ENCODE results near the gene DDRGK1.

DNA sequence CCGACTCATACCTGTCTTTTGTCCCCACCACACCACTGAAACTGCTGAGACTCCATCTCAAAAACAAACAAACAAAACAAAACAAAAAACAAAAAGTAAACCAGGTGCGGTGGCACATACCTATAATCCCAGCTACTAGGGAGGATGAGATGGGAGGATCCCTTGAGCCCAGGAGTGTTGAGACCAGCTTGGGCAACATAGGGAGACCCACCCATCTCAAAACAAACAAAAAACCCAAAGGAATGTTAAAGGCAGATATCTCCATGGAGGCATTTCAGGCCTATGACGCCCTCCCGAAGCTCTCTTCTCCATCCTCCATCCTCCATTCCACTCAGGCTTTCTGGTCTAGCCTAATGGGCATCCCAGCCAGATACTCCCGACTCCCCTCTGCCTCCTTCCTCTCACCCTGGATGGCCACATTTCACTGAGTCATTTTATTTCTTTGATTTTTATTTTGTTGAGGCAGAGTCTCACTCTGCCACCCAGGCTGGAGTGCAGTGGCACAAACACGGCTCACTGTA is 37.8 kb upstream of the DDRGK1 start:
- TF ChIP-seq FOXK2 (IDR thresholded peaks at IDR 0.05) (no peak), ELF4 (IDR thresholded peaks at IDR 0.05) (no peak), SP1 (IDR thresholded peaks at IDR 0.05) (no peak), SUZ12 (IDR thresholded peaks at IDR 0.05) (no peak), FOXM1 (IDR thresholded peaks at IDR 0.05; ENCODE audit: borderline replicate concordance) (no peak), BHLHE40 (IDR thresholded peaks at IDR 0.05; ENCODE audit: borderline replicate concordance) (no peak), HDGF (IDR thresholded peaks at IDR 0.05; ENCODE audit: borderline replicate concordance) (no peak), CTBP1 (IDR thresholded peaks at IDR 0.05; ENCODE audit: borderline replicate concordance) (no peak)
